A549 (cell line): ENCODE results near the gene SBF2. TPM values are rescaled to one million over a fixed set of nuclear protein-coding genes. Genes with fewer than 3 reads are reported as not detected.

ENCODE experiments used
- ATAC-seq, 2 experiments: fragments of 200-7000 bp in 1 of 2; fragments of >200 bp in 1 of 2; cut with Nextera tagmentation in 1 of 2; cut with Tn5 transposase in 1 of 2; 3 replicates each; pipeline versions ENCODE4 v1.8.0 to v1.9.1; 2018 to 2020; ENCODE audit warnings: mild to moderate bottlenecking in 1 of 2, moderate library complexity in 1 of 2
- CTCF ChIA-PET: fragments of 300-600 bp; sonication (Branson Sonifier 250); formaldehyde crosslinking; extraction: SDS; loops from one replicate; lab custom pipeline; 2021; ENCODE audit warnings: antibody characterized with exemption, inconsistent platforms; lab: Yijun Ruan, JAX
- POLR2A ChIA-PET: fragments of 350-600 bp; formaldehyde crosslinking; extraction: SDS; loops from one replicate; lab custom pipeline; 2021; ENCODE audit warnings: antibody characterized with exemption, inconsistent platforms; lab: Yijun Ruan, JAX
- DNase-seq, 2 experiments: peaks; one replicate each; pipeline versions ENCODE4 v3.0.0 to v3.0.0-alpha.2; 2011 to 2016; ENCODE audit warnings: low read depth in 1 of 2, low spot score in 1 of 2
- FAIRE-seq: peaks from 2 replicates; lab custom pipeline; 2011; peaks lifted over from hg19 to GRCh38; lab: Jason Lieb, UNC
- H3K27ac ChIP-seq, 2 experiments: fragments of >200 bp; sonication (Bioruptor Twin); formaldehyde crosslinking; 3 replicates each; pipeline ENCODE4 v1.5.1; 2016 to 2017
- H3K4me1 ChIP-seq: fragments of >200 bp; sonication (Bioruptor Twin); formaldehyde crosslinking; 3 replicates; pipeline ENCODE4 v1.6.1; 2016
- H3K4me2 ChIP-seq: fragments of >200 bp; sonication (Bioruptor Twin); formaldehyde crosslinking; 3 replicates; pipeline ENCODE4 v1.6.1; 2016
- H3K4me3 ChIP-seq: fragments of >200 bp; sonication (Bioruptor Twin); formaldehyde crosslinking; 3 replicates; pipeline ENCODE4 v1.5.1; 2016
- H3K9me3 ChIP-seq: fragments of >200 bp; sonication (Bioruptor Twin); formaldehyde crosslinking; 3 replicates; pipeline ENCODE4 v1.6.1; 2016
- BHLHE40 ChIP-seq: IDR thresholded peaks from 2 replicates; pipeline ENCODE4 v1.6.1; 2012; ENCODE audit warnings: low read depth, low read length, inconsistent platforms
- ESRRA ChIP-seq: fragments of 150-350 bp; IDR thresholded peaks from 2 replicates; pipeline ENCODE4 v1.6.1; 2014; ENCODE audit warnings: mild to moderate bottlenecking, low read length, borderline replicate concordance
- FOXS1 ChIP-seq: fragments of 250-450 bp; sonication (Bioruptor Pico); IDR thresholded peaks from 2 replicates; pipeline ENCODE4 v1.5.0; 2020; ENCODE audit warnings: mild to moderate bottlenecking, moderate library complexity
- HOXB13 ChIP-seq: fragments of 250-450 bp; sonication (Bioruptor Pico); IDR thresholded peaks from 2 replicates; pipeline ENCODE4 v1.5.0; 2020; ENCODE audit warnings: low read depth, mild to moderate bottlenecking, moderate library complexity
- JUN ChIP-seq, 2 experiments: fragments of >200 bp; sonication (Bioruptor Twin); formaldehyde crosslinking; IDR thresholded peaks; 2 replicates in 1 of 2; 3 replicates in 1 of 2; pipeline ENCODE4 v1.6.1; 2016 to 2017
- JUNB ChIP-seq: fragments of >200 bp; sonication (Bioruptor Twin); formaldehyde crosslinking; IDR thresholded peaks from 2 replicates; pipeline ENCODE4 v1.6.1; 2016
- MAZ ChIP-seq: fragments of 150-350 bp; IDR thresholded peaks from 2 replicates; pipeline ENCODE4 v1.6.1; 2014; ENCODE audit warnings: antibody characterized with exemption, low read depth, low read length, borderline replicate concordance
- PHF8 ChIP-seq: fragments of 200-600 bp; sonication (generic); IDR thresholded peaks from 2 replicates; pipeline ENCODE4 v1.6.1; 2016; ENCODE audit warnings: low read depth, mild to moderate bottlenecking, antibody characterized with exemption, moderate library complexity, borderline replicate concordance
- POLR2A ChIP-seq: IDR thresholded peaks from 2 replicates; pipeline ENCODE4 v1.6.1; 2012; ENCODE audit warnings: mild to moderate bottlenecking, low read length
- RAD21 ChIP-seq, 2 experiments: fragments of >200 bp in 1 of 2; sonication (Bioruptor Twin) in 1 of 2; formaldehyde crosslinking in 1 of 2; IDR thresholded peaks in 1 of 2; conservative IDR thresholded peaks in 1 of 2; 2 replicates in 1 of 2; 3 replicates in 1 of 2; pipeline ENCODE4 v1.6.1; 2012 to 2018; ENCODE audit warnings: inconsistent platforms in 1 of 2
- RARB ChIP-seq: fragments of 250-450 bp; sonication (Bioruptor Pico); IDR thresholded peaks from 2 replicates; pipeline ENCODE4 v1.8.0; 2021; ENCODE audit warnings: mild to moderate bottlenecking, moderate library complexity
- RCOR1 ChIP-seq: fragments of 150-350 bp; IDR thresholded peaks from 2 replicates; pipeline ENCODE4 v1.6.1; 2014; ENCODE audit warnings: antibody characterized with exemption, low read length, low read depth
- RFX5 ChIP-seq: fragments of 450-650 bp; IDR thresholded peaks from 2 replicates; pipeline ENCODE4 v1.7.1; 2014; ENCODE audit warnings: antibody characterized with exemption, mild to moderate bottlenecking, moderate library complexity
- RNF2 ChIP-seq: fragments of 200-600 bp; sonication (generic); IDR thresholded peaks from 2 replicates; pipeline ENCODE4 v1.6.1; 2016; ENCODE audit warnings: low read depth, mild to moderate bottlenecking, antibody characterized with exemption, moderate library complexity, borderline replicate concordance
- ZNF302 ChIP-seq: fragments of 250-450 bp; sonication (Bioruptor Pico); IDR thresholded peaks from 2 replicates; pipeline ENCODE4 v1.9.0; 2021; ENCODE audit warnings: inconsistent platforms, mild to moderate bottlenecking, moderate library complexity
- ZSCAN20 ChIP-seq: fragments of 250-450 bp; sonication (Bioruptor Pico); IDR thresholded peaks from 2 replicates; pipeline ENCODE4 v1.8.0; 2022; ENCODE audit warnings: mild to moderate bottlenecking, moderate library complexity
- WGBS: methylation state at CpG from one replicate; pipeline ENCODE4 v1.1.6; 2017; ENCODE audit errors: missing lambda C conversion rate; 5-methylcytosine and 5-hydroxymethylcytosine counted together
- polyA plus RNA-seq, 4 experiments: library from polyadenylated mRNA; depleted of rRNA in 3 of 4; stranded (reverse); fragments of >200 nt; fragmentation: RNase III in 1 of 4; extraction: RNeasy Plus Mini Kit Qiagen cat#74134 plus additional on column Dnase treatment in 1 of 4; gene quantifications; 2 replicates in 3 of 4; 3 replicates in 1 of 4; pipeline ENCODE4 v1.2.3, GENCODE V29; 2011 to 2017
- TF ChIP-seq, protein P1 (sequence below): fragments of 450-650 bp; IDR thresholded peaks from 2 replicates; pipeline ENCODE4 v1.6.1; 2014; ENCODE audit warnings: antibody characterized with exemption
- TF ChIP-seq, protein P2 (sequence below): fragments of 150-350 bp; IDR thresholded peaks from 2 replicates; pipeline ENCODE4 v1.6.1; 2014; ENCODE audit warnings: low read depth, mild to moderate bottlenecking, low read length
- TF ChIP-seq, protein P3 (sequence below): IDR thresholded peaks from 2 replicates; pipeline ENCODE4 v1.6.1; 2012
- TF ChIP-seq, protein P4 (sequence below): IDR thresholded peaks from 2 replicates; pipeline ENCODE4 v1.6.1; 2012; ENCODE audit warnings: low read depth, borderline replicate concordance
- TF ChIP-seq, protein P5 (sequence below): fragments of >200 bp; sonication (Bioruptor Twin); formaldehyde crosslinking; IDR thresholded peaks from 3 replicates; pipeline ENCODE4 v1.6.1; 2016
- TF ChIP-seq, protein P6 (sequence below): fragments of >200 bp; sonication (Bioruptor Twin); formaldehyde crosslinking; IDR thresholded peaks from 3 replicates; pipeline ENCODE4 v1.5.1; 2016
- TF ChIP-seq, protein P7 (sequence below): fragments of 200-600 bp; sonication (generic); IDR thresholded peaks from 2 replicates; pipeline ENCODE4 v1.6.1; 2016; ENCODE audit warnings: antibody characterized with exemption, mild to moderate bottlenecking, moderate library complexity

SBF2 gene
- polyA plus RNA-seq, 2 of the 4 experiments (the other 2 are of a cell fraction): 11.1 to 49.6 TPM

DNA sequence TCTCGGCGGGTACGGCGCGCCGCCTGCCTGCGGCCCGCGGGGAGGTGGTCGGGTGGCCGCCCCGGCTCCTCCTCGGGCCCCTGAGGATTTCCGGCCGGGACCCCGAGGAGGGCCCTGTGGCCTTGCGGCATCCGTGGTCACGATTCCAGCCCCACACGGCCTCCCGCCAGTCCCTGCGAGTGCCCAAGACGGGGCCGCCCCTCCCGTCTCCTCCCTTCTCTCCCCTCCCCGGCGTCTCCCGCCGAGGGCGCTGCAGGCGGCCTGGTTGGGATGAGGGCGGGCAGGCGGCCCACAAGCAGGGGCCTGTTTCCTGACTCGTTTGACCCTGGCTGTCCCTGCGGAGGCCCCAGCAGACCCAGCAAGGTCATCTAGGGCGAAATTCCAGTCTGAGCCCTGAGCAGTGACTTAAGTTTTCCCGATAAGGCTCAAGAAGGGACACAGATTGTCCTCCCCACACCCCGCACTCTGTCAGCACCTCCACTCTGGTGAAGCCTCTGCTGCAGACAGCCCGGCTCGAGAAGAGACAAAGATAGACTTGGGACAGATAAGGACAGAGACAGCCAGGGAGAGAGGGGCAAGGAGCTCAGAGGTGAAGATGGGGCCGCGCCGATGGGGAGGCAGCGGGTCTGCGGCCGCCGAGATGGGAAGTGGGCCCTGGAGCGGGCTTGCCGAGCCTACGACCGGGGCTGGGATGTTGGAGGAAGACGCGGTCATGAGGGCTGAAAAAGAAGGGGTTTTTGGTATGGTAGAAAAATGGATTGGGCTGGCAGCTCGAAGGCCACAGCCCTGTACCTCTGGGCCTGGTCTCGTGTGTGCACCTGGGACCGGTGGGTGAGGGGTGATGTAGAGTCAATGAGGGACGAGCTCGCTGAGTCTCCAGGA, 535.1 kb downstream of the SBF2 start:
- peak; percentile 71 to 77 for DNase-seq
- Histone ChIP-seq H3K9me3 (no peaks in the 10 kb centered on the region), H3K4me3 (peak overlapping the region; percentile 70), H3K4me1 (peaks cover 36% of the 10 kb centered on the region), H3K27ac (peak overlapping the region; percentile 95 to 98), H3K4me2 (peak overlapping the region; percentile 99)
- FAIRE-seq: no peak
- WGBS: 20% methylated on average over 24 of the region's 58 CpGs
- ChIA-PET CTCF (interaction anchor here (0.6 to 4.0 kb wide), 69 partner anchors 8 to 978 kb away, joined by 3 to 106 read pairs (median 4); partner anchors contain the start of gene ADM), POLR2A (interaction anchor here (0.5 to 2.8 kb wide), 10 partner anchors 147 to 608 kb away, joined by 3 to 53 read pairs (median 4); partner anchors contain the start of gene ADM)
- TF ChIP-seq RARB (peak; percentile 48; the same call in 1 of the 2 replicates), RNF2 (0 out of 2 replicates have a peak, but pooled peaks have one; percentile 48), POLR2A (peak; percentile 22), ZNF302 (no peak), PHF8 (peak; percentile 30; the same call in 1 of the 2 replicates), MAZ (peak; percentile 79; the same call in 1 of the 2 replicates), ZSCAN20 (CRISPR knock-in tag) (no peak), JUN (IDR thresholded peaks at IDR 0.05) (peak in 1 of 2 experiments; percentile 3; a peak in 2 of 5 replicates), JUNB (no peak), RAD21 (conservative IDR thresholded peaks at IDR 0.05 in 1 of 2, IDR thresholded peaks at IDR 0.05 in 1 of 2) (peak in 1 of 2 experiments; percentile 24; a peak in 2 of 5 replicates), FOXS1 (0 out of 2 replicates have a peak, but pooled peaks have one; percentile 38), HOXB13 (CRISPR knock-in tag) (no peak; the same call in 1 of the 2 replicates), ESRRA (0 out of 2 replicates have a peak, but pooled peaks have one; percentile 22), RCOR1 (no peak), BHLHE40 (no peak), RFX5 (no peak)
- TF ChIP-seq, protein P1, sequence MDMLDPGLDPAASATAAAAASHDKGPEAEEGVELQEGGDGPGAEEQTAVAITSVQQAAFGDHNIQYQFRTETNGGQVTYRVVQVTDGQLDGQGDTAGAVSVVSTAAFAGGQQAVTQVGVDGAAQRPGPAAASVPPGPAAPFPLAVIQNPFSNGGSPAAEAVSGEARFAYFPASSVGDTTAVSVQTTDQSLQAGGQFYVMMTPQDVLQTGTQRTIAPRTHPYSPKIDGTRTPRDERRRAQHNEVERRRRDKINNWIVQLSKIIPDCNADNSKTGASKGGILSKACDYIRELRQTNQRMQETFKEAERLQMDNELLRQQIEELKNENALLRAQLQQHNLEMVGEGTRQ: no peak
- TF ChIP-seq, protein P2, sequence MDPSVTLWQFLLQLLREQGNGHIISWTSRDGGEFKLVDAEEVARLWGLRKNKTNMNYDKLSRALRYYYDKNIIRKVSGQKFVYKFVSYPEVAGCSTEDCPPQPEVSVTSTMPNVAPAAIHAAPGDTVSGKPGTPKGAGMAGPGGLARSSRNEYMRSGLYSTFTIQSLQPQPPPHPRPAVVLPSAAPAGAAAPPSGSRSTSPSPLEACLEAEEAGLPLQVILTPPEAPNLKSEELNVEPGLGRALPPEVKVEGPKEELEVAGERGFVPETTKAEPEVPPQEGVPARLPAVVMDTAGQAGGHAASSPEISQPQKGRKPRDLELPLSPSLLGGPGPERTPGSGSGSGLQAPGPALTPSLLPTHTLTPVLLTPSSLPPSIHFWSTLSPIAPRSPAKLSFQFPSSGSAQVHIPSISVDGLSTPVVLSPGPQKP: no peak
- TF ChIP-seq, protein P3, sequence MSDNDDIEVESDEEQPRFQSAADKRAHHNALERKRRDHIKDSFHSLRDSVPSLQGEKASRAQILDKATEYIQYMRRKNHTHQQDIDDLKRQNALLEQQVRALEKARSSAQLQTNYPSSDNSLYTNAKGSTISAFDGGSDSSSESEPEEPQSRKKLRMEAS: peak; percentile 71
- TF ChIP-seq, protein P4, sequence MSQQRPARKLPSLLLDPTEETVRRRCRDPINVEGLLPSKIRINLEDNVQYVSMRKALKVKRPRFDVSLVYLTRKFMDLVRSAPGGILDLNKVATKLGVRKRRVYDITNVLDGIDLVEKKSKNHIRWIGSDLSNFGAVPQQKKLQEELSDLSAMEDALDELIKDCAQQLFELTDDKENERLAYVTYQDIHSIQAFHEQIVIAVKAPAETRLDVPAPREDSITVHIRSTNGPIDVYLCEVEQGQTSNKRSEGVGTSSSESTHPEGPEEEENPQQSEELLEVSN: peak; percentile 77
- TF ChIP-seq, protein P5, sequence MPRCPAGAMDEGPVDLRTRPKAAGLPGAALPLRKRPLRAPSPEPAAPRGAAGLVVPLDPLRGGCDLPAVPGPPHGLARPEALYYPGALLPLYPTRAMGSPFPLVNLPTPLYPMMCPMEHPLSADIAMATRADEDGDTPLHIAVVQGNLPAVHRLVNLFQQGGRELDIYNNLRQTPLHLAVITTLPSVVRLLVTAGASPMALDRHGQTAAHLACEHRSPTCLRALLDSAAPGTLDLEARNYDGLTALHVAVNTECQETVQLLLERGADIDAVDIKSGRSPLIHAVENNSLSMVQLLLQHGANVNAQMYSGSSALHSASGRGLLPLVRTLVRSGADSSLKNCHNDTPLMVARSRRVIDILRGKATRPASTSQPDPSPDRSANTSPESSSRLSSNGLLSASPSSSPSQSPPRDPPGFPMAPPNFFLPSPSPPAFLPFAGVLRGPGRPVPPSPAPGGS: 0 out of 3 replicates have a peak, but pooled peaks have one; percentile 7
- TF ChIP-seq, protein P6, sequence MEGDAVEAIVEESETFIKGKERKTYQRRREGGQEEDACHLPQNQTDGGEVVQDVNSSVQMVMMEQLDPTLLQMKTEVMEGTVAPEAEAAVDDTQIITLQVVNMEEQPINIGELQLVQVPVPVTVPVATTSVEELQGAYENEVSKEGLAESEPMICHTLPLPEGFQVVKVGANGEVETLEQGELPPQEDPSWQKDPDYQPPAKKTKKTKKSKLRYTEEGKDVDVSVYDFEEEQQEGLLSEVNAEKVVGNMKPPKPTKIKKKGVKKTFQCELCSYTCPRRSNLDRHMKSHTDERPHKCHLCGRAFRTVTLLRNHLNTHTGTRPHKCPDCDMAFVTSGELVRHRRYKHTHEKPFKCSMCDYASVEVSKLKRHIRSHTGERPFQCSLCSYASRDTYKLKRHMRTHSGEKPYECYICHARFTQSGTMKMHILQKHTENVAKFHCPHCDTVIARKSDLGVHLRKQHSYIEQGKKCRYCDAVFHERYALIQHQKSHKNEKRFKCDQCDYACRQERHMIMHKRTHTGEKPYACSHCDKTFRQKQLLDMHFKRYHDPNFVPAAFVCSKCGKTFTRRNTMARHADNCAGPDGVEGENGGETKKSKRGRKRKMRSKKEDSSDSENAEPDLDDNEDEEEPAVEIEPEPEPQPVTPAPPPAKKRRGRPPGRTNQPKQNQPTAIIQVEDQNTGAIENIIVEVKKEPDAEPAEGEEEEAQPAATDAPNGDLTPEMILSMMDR: no peak
- TF ChIP-seq, protein P7, sequence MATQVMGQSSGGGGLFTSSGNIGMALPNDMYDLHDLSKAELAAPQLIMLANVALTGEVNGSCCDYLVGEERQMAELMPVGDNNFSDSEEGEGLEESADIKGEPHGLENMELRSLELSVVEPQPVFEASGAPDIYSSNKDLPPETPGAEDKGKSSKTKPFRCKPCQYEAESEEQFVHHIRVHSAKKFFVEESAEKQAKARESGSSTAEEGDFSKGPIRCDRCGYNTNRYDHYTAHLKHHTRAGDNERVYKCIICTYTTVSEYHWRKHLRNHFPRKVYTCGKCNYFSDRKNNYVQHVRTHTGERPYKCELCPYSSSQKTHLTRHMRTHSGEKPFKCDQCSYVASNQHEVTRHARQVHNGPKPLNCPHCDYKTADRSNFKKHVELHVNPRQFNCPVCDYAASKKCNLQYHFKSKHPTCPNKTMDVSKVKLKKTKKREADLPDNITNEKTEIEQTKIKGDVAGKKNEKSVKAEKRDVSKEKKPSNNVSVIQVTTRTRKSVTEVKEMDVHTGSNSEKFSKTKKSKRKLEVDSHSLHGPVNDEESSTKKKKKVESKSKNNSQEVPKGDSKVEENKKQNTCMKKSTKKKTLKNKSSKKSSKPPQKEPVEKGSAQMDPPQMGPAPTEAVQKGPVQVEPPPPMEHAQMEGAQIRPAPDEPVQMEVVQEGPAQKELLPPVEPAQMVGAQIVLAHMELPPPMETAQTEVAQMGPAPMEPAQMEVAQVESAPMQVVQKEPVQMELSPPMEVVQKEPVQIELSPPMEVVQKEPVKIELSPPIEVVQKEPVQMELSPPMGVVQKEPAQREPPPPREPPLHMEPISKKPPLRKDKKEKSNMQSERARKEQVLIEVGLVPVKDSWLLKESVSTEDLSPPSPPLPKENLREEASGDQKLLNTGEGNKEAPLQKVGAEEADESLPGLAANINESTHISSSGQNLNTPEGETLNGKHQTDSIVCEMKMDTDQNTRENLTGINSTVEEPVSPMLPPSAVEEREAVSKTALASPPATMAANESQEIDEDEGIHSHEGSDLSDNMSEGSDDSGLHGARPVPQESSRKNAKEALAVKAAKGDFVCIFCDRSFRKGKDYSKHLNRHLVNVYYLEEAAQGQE: no peak
- ATAC-seq: peak; percentile 78 to 83
